ENCODE results near the gene TUBGCP6. TPM values are rescaled to one million over a fixed set of nuclear protein-coding genes. Genes with fewer than 3 reads are reported as not detected.

Gene TUBGCP6
- total RNA-seq, 1 donor from 2014 or later: 65.9 TPM

- Mint-ChIP-seq H3K36me3 (peaks cover 10% of the 10 kb centered on the region), H3K4me1 (peaks cover 22% of the 10 kb centered on the region), H3K27ac (no peak overlapping the region), H3K4me3 (no peak overlapping the region), H3K9me3 (no peaks in the 10 kb centered on the region), H3K27me3 (ENCODE audit: low read depth) (no peaks in the 10 kb centered on the region)
- no peak for DNase-seq (ENCODE audit: low spot score in 2 of 2, unreplicated experiment in 2 of 2)
- TF ChIP-seq CTCF (IDR thresholded peaks at IDR 0.05; ENCODE audit: unreplicated experiment): no peak
Observed at GRCh38 chr22:50289942-50290630, 45.3 kb upstream of the TUBGCP6 start.

- TF ChIP-seq CTCF (IDR thresholded peaks at IDR 0.05; ENCODE audit: unreplicated experiment): no peak
- Mint-ChIP-seq H3K9me3 (no peaks in the 10 kb centered on the region), H3K4me3 (no peak overlapping the region), H3K27ac (no peak overlapping the region), H3K36me3 (peaks cover 10% of the 10 kb centered on the region), H3K27me3 (ENCODE audit: low read depth) (no peaks in the 10 kb centered on the region), H3K4me1 (peaks cover 23% of the 10 kb centered on the region)
- DNase-seq (ENCODE audit: low spot score in 2 of 2, unreplicated experiment in 2 of 2): no peak
Observed at GRCh38 chr22:50289151-50289941, 44.5 kb upstream of the TUBGCP6 start.

- Mint-ChIP-seq H3K9me3 (no peaks in the 10 kb centered on the region), H3K27me3 (ENCODE audit: low read depth) (no peaks in the 10 kb centered on the region), H3K27ac (no peak overlapping the region), H3K36me3 (peaks cover 10% of the 10 kb centered on the region), H3K4me1 (peaks cover 18% of the 10 kb centered on the region), H3K4me3 (no peak overlapping the region)
- no peak for TF ChIP-seq CTCF (IDR thresholded peaks at IDR 0.05; ENCODE audit: unreplicated experiment)
- no peak for DNase-seq (ENCODE audit: low spot score in 2 of 2, unreplicated experiment in 2 of 2)
Observed at GRCh38 chr22:50287731-50288130, 42.9 kb upstream of the TUBGCP6 start.

- peaks cover 13% of the 10 kb centered on the region for H3K4me1 Mint-ChIP-seq
- H3K36me3 Mint-ChIP-seq: peaks cover 9% of the 10 kb centered on the region
- no peak for TF ChIP-seq CTCF (IDR thresholded peaks at IDR 0.05; ENCODE audit: unreplicated experiment)
- H3K4me3 Mint-ChIP-seq: no peak overlapping the region
- H3K9me3 Mint-ChIP-seq: no peaks in the 10 kb centered on the region
- no peak overlapping the region for H3K27ac Mint-ChIP-seq
- DNase-seq (ENCODE audit: low spot score in 2 of 2, unreplicated experiment in 2 of 2): no peak
- H3K27me3 Mint-ChIP-seq (ENCODE audit: low read depth): no peaks in the 10 kb centered on the region
Observed at GRCh38 chr22:50286701-50287318, 42.0 kb upstream of the TUBGCP6 start.

GRCh38 chr22:50286275-50286674 lies 41.5 kb upstream of the TUBGCP6 start:
- Mint-ChIP-seq H3K27me3 (ENCODE audit: low read depth) (no peaks in the 10 kb centered on the region), H3K4me3 (no peak overlapping the region), H3K27ac (peak overlapping the region; percentile 53), H3K9me3 (no peaks in the 10 kb centered on the region), H3K36me3 (peaks cover 9% of the 10 kb centered on the region), H3K4me1 (peaks cover 10% of the 10 kb centered on the region)
- DNase-seq (ENCODE audit: low spot score in 2 of 2, unreplicated experiment in 2 of 2): no peak
- TF ChIP-seq CTCF (IDR thresholded peaks at IDR 0.05; ENCODE audit: unreplicated experiment): no peak

Data from mesothelial cell of epicardium (in vitro differentiated cells).